ENCODE results near the gene PLCB4.
A peak's percentile ranks its signal among the peaks of the same experiment; 100 is the strongest.
"Not testable (repeated sequence)": the region's sequence is repeated elsewhere in the genome, so short reads cannot be mapped to it uniquely, and the experiment has no call there.

The PLCB4 gene

GRCh38 chr20:9385345-9386310 lies 316.7 kb downstream of the PLCB4 start:
- not testable (repeated sequence) for DNase-seq

GRCh38 chr20:9388160-9388812 lies 319.4 kb downstream of the PLCB4 start:
- DNase-seq: no peak

- DNase-seq: no peak
Measured at GRCh38 chr20:9388813-9389161, 319.9 kb downstream of the PLCB4 start.

GRCh38 chr20:9389346-9389745 lies 320.5 kb downstream of the PLCB4 start:
- no peak for DNase-seq

GRCh38 chr20:9390441-9390840 lies 321.6 kb downstream of the PLCB4 start:
- DNase-seq: no peak

- DNase-seq: peak; percentile 79
Measured at GRCh38 chr20:9392892-9393857, 324.3 kb downstream of the PLCB4 start.

- no peak for DNase-seq
Measured at GRCh38 chr20:9395971-9396370, 327.1 kb downstream of the PLCB4 start.

DNA sequence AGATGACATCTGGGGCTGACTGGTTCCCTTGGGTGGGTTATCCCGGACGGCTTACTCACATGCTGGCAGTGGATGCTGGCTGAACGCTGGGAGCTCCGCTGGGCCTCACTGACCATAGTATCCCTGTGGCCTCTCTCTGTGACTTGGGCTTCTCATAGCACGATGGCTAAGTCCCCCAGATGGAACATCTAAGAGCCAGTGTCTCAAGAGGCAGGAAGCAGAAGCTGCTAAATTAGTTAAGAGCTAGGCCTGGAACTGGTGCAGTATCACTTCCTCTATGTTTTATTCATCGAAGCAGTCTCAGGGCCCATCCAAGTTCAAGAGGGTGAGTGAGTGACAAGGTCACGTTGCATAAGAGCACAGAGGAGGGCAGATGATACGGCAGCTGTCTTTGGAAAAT lies 329.0 kb downstream of the PLCB4 start:
- DNase-seq: no peak

- DNase-seq: no peak
Measured at GRCh38 chr20:9398882-9399281, 330.0 kb downstream of the PLCB4 start.

GRCh38 chr20:9399322-9399721 lies 330.4 kb downstream of the PLCB4 start:
- no peak for DNase-seq

- no peak for DNase-seq
Measured at GRCh38 chr20:9400171-9401025, 331.5 kb downstream of the PLCB4 start.

DNA sequence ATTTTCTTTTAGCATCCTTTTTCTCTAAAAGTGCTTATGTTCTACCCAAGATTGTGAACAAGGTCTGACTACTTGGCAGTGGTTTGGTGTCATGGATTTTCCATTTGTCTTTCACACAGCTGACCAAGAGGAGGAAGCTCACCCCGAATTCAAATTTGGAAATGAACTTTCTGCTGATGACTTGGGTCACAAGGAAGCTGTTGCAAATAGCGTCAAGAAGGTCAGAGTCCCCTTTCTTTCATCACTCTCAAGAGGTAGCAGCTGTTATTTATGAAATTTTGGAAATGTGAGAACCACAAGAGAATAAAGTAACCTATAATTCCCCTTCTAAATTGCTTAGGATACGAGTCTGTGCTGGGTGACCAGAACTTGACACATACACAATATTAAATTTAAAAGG lies 332.5 kb downstream of the PLCB4 start:
- DNase-seq: no peak

GRCh38 chr20:9402141-9402540 lies 333.3 kb downstream of the PLCB4 start:
- DNase-seq: no peak

- no peak for DNase-seq
Measured at GRCh38 chr20:9402546-9402945, 333.7 kb downstream of the PLCB4 start.

DNA sequence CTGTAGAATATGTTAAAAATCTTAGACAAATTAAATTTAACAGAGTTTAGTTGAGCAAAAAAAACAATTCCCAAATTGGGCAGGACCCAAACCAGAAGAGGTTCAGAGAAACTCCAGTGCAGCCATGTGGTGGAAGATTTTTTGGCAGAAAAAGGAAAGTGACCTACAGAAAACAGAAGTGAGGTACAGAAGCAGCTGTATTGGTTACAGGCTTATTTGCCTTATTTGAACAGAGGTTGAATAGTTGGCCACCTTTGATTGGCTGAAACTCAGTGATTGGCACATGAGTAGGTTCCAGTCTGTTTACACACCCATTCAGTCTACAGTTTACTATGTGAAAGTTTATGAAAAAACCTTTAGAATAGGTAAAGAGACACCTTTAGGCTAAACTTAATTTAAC lies 334.6 kb downstream of the PLCB4 start:
- DNase-seq: no peak

DNA sequence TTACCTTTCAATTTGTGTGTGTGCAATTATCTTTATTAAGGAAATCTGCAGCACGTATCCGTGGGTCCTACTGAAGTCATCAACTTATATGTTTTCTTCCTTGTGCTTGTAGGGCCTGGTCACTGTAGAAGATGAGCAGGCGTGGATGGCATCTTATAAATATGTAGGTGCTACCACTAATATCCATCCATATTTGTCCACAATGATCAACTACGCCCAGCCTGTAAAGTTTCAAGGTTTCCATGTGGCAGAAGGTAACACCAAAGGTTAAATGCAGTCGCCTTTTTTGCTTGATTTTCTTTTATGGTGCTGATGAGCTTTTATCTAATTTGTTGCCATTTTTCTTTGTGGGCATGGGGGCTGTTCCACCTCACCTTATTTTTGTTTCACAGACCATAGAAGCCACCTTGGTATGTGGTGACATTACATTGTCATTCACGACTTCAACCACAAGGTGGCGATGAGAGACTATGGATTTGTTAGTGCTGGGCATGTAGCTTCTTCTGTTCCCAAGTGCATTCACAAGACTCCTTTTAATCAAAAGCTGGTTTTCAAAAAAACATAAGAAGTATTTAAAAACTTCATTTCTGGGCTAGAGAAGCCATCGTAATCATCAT lies 339.0 kb downstream of the PLCB4 start:
- DNase-seq: peak; percentile 80

DNA sequence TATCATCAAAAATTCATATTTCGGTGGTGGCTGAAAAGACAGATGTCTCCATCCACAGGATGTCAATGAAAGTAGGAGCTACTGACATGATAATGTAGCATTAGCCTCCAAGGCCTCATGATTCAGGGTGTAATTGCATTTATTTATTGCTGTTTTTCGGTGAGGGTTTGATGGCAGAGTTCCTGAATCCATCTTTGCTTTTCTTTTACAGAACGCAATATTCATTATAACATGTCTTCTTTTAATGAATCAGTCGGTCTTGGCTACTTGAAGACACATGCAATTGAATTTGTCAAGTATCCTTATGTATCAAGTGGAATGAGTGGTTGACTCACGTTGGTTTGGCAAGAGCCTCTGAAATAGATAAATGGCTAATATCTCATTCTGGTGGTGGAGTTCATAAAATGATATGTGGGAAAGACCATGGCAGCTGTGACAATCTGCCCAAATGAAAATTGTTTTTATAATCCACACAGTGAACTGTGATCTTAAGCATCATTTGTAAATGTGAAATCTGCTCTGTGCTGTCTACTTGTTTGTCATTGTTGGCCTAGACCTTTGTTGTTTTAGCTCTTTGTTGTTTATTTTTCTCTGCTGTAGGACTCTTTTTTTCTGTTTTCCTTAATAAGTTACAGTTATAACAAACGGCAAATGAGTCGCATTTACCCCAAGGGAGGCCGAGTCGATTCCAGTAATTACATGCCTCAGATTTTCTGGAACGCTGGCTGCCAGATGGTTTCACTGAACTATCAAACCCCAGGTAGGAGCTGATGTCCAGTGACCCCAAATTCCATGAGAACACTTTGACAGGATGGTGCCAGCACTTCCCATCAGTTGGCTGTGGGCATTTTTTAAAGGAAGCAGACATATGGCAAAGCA lies 339.8 kb downstream of the PLCB4 start:
- DNase-seq: no peak

- no peak for DNase-seq
Measured at GRCh38 chr20:9409352-9409751, 340.5 kb downstream of the PLCB4 start.

GRCh38 chr20:9409981-9410380 lies 341.1 kb downstream of the PLCB4 start:
- no peak for DNase-seq

DNA sequence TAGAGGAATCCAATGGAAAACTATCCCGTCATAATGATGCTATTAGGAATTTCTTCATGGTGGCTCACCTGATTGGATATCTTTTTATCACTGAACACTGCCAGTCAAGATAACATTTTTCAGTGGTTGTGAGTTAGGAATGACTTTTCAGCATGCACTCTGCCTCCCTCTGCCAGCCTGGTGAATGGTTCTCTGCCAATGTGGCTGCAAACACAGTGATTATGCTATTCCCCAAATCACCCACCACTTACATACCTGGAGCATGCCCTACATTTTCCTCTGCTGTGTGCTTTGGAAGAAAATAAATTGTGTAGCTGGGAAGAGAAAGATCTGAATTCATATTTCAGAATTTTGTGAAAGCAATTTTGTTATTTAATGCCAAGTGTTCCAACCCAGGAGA lies 342.9 kb downstream of the PLCB4 start:
- DNase-seq: no peak

GRCh38 chr20:9412309-9412708 lies 343.4 kb downstream of the PLCB4 start:
- no peak for DNase-seq

Data from NCI-H82 (cell line).